ENCODE data around the gene MRI1. TPM values are rescaled to one million over a fixed set of nuclear protein-coding genes. Genes with fewer than 3 reads are reported as not detected.
A peak's percentile ranks its signal among the peaks of the same experiment; 100 is the strongest.

The MRI1 gene
- 14.7 TPM for polyA plus RNA-seq (2012; ENCODE audit: missing spikeins)

GRCh38 chr19:13764101-13764807 is at the start of gene MRI1:
MRI1 (plus strand) TSS chr19:13764522; CDS start chr19:13764589, 67 bp downstream.
- DNase-seq (ENCODE audit: insufficient read length) (peak; percentile 86), FAIRE-seq (peak; percentile 74)
- TF ChIP-seq POLR2AphosphoS5 (IDR thresholded peaks at IDR 0.05; ENCODE audit: low read depth, low read length) = no peak
- TF ChIP-seq TAF1 (IDR thresholded peaks at IDR 0.05; ENCODE audit: borderline replicate concordance, low read depth, low read length) = 0 out of 2 replicates have a peak, but pooled peaks have one; percentile 27
- peak; percentile 63; the same call in 1 of the 2 replicates for TF ChIP-seq POLR2A (IDR thresholded peaks at IDR 0.05; ENCODE audit: low read depth, low read length)

- TF ChIP-seq POLR2A (IDR thresholded peaks at IDR 0.05; ENCODE audit: low read depth, low read length) (no peak), TAF1 (IDR thresholded peaks at IDR 0.05; ENCODE audit: borderline replicate concordance, low read depth, low read length) (no peak), POLR2AphosphoS5 (IDR thresholded peaks at IDR 0.05; ENCODE audit: low read depth, low read length) (no peak)
- DNase-seq (ENCODE audit: insufficient read length) = no peak
- FAIRE-seq = no peak
Measured at GRCh38 chr19:13717194-13717643, 47.1 kb upstream of the MRI1 start.

GRCh38 chr19:13718733-13719132 is 45.6 kb upstream of the MRI1 start:
- no peak for FAIRE-seq
- no peak for DNase-seq (ENCODE audit: insufficient read length)
- TF ChIP-seq POLR2AphosphoS5 (IDR thresholded peaks at IDR 0.05; ENCODE audit: low read depth, low read length) (no peak), POLR2A (IDR thresholded peaks at IDR 0.05; ENCODE audit: low read depth, low read length) (no peak), TAF1 (IDR thresholded peaks at IDR 0.05; ENCODE audit: borderline replicate concordance, low read depth, low read length) (no peak)

GRCh38 chr19:13722146-13722545 is 42.2 kb upstream of the MRI1 start:
- DNase-seq (ENCODE audit: insufficient read length) = no peak
- FAIRE-seq = no peak
- TF ChIP-seq POLR2A (IDR thresholded peaks at IDR 0.05; ENCODE audit: low read depth, low read length) (no peak), POLR2AphosphoS5 (IDR thresholded peaks at IDR 0.05; ENCODE audit: low read depth, low read length) (no peak), TAF1 (IDR thresholded peaks at IDR 0.05; ENCODE audit: borderline replicate concordance, low read depth, low read length) (no peak)

- FAIRE-seq (no peak), DNase-seq (ENCODE audit: insufficient read length) (no peak)
- TF ChIP-seq TAF1 (IDR thresholded peaks at IDR 0.05; ENCODE audit: borderline replicate concordance, low read depth, low read length) = no peak
- no peak for TF ChIP-seq POLR2AphosphoS5 (IDR thresholded peaks at IDR 0.05; ENCODE audit: low read depth, low read length)
- no peak for TF ChIP-seq POLR2A (IDR thresholded peaks at IDR 0.05; ENCODE audit: low read depth, low read length)
Measured at GRCh38 chr19:13723206-13723605, 41.1 kb upstream of the MRI1 start.

GRCh38 chr19:13726323-13726722 is 38.0 kb upstream of the MRI1 start:
- no peak for DNase-seq (ENCODE audit: insufficient read length)
- FAIRE-seq = no peak
- TF ChIP-seq TAF1 (IDR thresholded peaks at IDR 0.05; ENCODE audit: borderline replicate concordance, low read depth, low read length) (no peak), POLR2AphosphoS5 (IDR thresholded peaks at IDR 0.05; ENCODE audit: low read depth, low read length) (no peak), POLR2A (IDR thresholded peaks at IDR 0.05; ENCODE audit: low read depth, low read length) (no peak)

- TF ChIP-seq TAF1 (IDR thresholded peaks at IDR 0.05; ENCODE audit: borderline replicate concordance, low read depth, low read length) (no peak), POLR2A (IDR thresholded peaks at IDR 0.05; ENCODE audit: low read depth, low read length) (no peak), POLR2AphosphoS5 (IDR thresholded peaks at IDR 0.05; ENCODE audit: low read depth, low read length) (no peak)
- DNase-seq (ENCODE audit: insufficient read length) (no peak), FAIRE-seq (no peak)
Measured at GRCh38 chr19:13727798-13728197, 36.5 kb upstream of the MRI1 start.

GRCh38 chr19:13729859-13730258 is 34.5 kb upstream of the MRI1 start:
- TF ChIP-seq POLR2A (IDR thresholded peaks at IDR 0.05; ENCODE audit: low read depth, low read length) (no peak), TAF1 (IDR thresholded peaks at IDR 0.05; ENCODE audit: borderline replicate concordance, low read depth, low read length) (no peak), POLR2AphosphoS5 (IDR thresholded peaks at IDR 0.05; ENCODE audit: low read depth, low read length) (no peak)
- FAIRE-seq = no peak
- DNase-seq (ENCODE audit: insufficient read length) = no peak

GRCh38 chr19:13731147-13731964 is 33.0 kb upstream of the MRI1 start:
- peak; percentile 97 for DNase-seq (ENCODE audit: insufficient read length)
- FAIRE-seq = peak; percentile 92
- 0 out of 2 replicates have a peak, but pooled peaks have one; percentile 23 for TF ChIP-seq TAF1 (IDR thresholded peaks at IDR 0.05; ENCODE audit: borderline replicate concordance, low read depth, low read length)
- peak; percentile 59; the same call in 1 of the 2 replicates for TF ChIP-seq POLR2A (IDR thresholded peaks at IDR 0.05; ENCODE audit: low read depth, low read length)
- peak; percentile 44; the same call in 1 of the 2 replicates for TF ChIP-seq POLR2AphosphoS5 (IDR thresholded peaks at IDR 0.05; ENCODE audit: low read depth, low read length)

- TF ChIP-seq POLR2AphosphoS5 (IDR thresholded peaks at IDR 0.05; ENCODE audit: low read depth, low read length) (no peak), TAF1 (IDR thresholded peaks at IDR 0.05; ENCODE audit: borderline replicate concordance, low read depth, low read length) (no peak), POLR2A (IDR thresholded peaks at IDR 0.05; ENCODE audit: low read depth, low read length) (no peak)
- DNase-seq (ENCODE audit: insufficient read length) = no peak
- FAIRE-seq = no peak
Measured at GRCh38 chr19:13732337-13732736, 32.0 kb upstream of the MRI1 start.

GRCh38 chr19:13734751-13735150 is 29.6 kb upstream of the MRI1 start:
- DNase-seq (ENCODE audit: insufficient read length) = no peak
- TF ChIP-seq POLR2AphosphoS5 (IDR thresholded peaks at IDR 0.05; ENCODE audit: low read depth, low read length) = no peak
- no peak for TF ChIP-seq POLR2A (IDR thresholded peaks at IDR 0.05; ENCODE audit: low read depth, low read length)
- no peak for TF ChIP-seq TAF1 (IDR thresholded peaks at IDR 0.05; ENCODE audit: borderline replicate concordance, low read depth, low read length)
- no peak for FAIRE-seq

Data from GM12892 (cell line).